UCSD-AML1 (cell line): ENCODE data around the gene SCN4A.
"Not testable (repeated sequence)": the region's sequence is repeated elsewhere in the genome, so short reads cannot be mapped to it uniquely, and the experiment has no call there.

Experiments
- DNase-seq: peaks from one replicate; lab custom pipeline; 2025; ENCODE audit not compliant: unreplicated experiment; lab: John Stamatoyannopoulos, UW

SCN4A gene

DNA sequence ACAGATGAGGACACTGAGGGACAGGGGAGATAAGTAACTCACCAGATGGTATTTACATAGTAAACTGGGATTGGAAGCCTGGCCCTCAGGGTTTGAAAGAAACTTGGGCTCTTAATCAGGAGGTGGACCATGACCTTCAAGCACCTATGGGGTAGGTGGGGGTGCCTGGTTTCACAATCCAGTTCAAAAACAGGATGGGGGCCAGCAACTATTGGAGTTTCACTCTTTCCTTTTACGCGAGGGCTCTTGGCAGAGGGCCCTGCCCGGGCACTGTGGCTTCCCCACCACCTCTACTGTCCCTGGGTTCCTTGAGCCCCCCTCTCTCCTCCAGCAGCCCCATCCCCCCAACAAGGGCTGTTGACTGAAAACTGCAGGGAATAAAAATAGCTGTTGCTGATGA lies 14.1 kb upstream of the SCN4A start:
- DNase-seq: no peak

DNA sequence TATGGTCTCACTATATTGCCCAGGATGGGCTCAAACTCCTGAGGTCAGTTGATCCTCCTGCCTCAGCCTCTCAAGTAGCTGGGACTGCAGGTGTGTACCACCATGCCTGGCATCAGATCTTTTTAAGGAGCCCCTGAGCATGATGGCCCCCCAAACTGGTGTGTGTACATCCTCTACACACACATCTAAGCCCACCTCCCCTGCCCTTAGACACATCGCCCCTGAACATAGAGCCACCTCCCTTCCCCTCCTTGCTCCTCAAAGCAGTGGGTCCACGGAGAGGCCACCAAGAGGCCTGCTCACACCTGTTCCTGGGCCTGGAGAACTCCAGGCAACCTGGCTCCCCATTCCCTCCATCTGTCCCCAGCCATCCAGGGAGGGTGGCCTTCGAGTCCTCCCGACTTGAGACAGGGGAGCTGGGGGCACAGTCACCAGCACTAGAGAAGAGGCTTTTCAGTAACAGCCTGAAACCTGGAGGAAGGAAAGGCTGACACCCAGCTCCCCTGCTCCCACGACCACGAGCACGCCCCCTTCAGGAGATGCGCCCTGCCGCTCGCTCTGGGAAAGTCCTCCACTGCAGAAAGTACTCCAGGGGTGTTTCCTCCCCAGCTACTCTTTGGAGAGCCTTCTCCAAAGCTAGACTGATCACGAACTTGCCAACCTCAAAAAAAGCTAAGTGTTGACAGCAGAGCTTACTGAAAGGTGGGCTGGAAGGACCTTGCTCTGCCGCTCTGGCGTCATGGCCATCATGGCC lies 12.8 kb upstream of the SCN4A start:
- DNase-seq: peak; percentile 69

DNA sequence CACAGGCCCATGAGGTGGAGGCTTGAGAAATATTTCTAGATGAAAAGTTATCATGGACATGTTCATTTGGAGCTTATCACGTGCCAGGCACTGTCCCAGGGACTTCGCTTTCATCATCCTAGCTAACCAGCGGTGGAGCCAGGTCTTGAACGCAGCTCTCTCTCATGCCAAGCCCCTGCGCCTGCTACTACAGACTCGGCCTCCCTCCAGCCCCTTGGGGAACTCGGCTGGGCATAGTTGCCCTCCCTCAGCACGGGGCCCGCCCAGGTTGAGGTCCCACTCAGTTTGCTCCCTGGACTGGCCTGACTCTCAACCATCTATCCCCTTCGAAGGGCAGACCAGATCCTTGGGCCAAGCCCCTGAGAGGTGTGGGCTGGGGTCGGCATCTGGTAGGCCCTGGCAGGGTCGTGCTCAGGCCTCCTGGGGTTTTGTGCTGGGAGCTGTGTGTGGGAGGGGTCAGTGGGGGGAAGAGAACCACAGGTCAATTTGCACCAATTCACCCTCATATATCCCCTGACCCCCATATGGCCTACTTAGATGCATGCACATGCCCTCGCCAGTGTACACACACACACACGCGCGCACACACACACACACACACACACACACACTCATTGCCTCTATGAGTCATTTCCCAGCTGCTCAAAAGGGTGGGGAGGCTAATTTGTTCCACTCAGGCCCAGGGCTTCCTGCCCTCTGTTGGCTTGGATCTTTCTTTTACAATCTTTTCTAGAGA lies 12.1 kb upstream of the SCN4A start:
- DNase-seq: peak; percentile 80

DNA sequence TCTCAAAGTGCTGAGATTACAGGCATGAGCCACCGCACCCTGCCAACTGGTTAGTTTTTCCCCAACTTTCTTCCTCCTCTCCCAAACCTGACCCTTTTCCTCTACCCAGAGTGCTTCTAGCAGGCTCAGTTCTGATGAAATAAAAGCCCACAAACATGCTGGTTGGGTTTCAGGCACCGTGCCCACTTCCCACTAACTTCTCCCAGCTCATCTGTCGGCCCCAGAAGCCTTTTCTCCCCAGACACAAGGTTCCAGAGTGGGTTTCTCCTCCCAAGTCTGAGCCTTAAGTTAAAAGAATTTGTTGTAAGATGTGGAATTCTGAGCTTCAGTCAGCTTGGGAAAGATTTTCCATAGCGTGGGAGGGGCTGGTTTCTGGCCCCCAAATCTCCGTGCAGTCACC lies 11.5 kb upstream of the SCN4A start:
- no peak for DNase-seq

DNA sequence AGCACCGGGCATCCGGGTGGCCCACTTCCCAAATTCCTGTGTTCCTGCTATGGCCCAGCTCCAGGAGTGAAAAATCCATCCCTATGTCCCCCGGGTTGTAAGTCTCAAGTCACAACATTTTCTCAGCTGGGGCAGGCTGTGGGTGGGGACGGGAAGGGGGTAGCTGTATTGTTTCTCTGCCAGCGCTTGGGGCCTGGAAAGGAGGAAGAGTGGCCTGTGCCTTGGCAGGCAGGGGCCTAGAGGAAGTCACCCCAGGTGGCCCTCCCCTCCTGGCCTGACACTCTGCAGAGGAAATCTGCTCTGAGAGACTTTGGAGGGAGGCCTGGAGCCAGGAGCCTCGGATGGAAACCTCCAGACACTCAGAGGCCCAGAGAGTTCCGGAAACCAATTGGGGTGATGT lies 10.6 kb upstream of the SCN4A start:
- DNase-seq: peak; percentile 72

DNA sequence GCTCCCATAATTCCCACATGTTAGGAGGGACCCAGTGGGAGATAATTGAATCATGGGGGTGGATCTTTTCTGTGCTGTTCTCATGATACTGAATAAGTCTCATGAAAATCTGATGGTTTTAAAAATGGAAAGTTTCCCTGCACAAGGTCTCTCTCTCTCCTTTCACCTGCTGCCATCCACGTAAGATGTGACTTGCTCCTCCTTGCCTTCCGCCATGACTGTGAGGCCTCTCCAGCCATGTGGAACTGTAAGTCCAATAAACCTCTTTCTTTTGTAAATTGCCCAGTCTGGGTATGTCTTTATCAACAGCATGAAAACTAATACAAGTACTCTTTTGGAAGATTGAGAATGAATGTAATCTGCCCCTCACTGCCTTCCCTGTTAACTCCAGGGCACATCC lies 9.9 kb upstream of the SCN4A start:
- not testable (repeated sequence) for DNase-seq

DNA sequence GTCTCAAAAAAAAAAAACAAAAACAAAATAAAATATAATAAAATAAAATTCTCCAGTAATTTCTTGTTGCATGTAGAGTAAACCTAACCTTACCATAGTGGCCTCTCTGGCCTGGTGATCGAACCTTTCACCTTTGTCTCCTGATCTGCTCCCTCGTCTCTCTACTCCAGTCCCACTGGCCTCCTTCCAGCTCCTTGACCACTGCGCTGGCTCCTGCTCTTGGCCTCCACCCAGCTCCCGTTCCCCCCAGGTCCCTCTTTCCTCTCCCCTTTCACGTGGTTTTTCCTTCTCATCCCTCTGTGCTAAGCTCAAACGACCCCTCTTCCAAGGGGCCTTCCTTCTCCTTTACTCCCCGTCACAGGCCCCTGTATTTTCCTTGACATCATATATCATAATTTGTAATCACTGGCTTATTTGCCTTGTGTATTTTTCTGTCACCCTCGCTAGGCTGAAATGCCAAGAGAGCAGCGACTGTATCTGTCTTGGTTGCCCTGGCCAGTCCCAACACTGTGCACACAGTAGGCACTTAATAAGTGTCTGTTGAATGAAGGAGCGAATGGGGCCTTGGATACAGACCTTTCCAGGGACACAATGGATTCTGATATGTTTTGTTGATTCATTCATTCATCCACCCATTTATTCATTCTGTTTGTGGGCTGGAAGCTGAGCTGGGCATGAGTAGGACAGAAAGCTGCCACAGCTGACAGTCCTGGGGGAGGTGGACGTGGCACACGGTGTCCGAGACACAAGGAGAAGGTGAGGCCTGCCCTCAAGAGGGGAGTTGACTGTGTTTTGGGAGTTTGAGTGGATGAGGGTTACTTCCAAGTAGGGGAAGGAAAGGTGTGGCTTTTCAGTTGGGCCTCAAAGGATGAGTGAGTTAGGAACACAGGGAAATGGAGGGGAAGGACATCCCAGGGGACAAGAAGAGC lies 5.8 kb upstream of the SCN4A start:
- no peak for DNase-seq

DNA sequence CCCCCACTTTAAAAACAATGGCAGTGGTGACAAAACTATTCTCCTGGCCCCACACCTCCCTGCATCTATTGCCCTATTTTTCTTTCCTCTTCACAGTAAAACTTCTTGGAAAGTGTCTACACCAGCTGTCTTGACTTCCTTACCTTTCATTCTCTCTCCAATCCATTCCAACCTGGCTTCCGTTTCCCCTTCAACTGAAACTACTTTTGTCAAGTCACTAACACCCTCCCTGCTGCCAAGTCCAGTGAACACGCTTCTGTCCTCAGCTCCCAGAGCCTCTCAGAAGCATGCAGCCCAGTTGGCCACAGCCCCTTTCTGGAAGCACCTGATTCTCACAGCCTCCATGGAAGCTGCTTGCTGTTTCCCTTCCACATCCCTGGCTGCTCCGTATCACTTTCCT lies 4.0 kb upstream of the SCN4A start:
- no peak for DNase-seq

DNA sequence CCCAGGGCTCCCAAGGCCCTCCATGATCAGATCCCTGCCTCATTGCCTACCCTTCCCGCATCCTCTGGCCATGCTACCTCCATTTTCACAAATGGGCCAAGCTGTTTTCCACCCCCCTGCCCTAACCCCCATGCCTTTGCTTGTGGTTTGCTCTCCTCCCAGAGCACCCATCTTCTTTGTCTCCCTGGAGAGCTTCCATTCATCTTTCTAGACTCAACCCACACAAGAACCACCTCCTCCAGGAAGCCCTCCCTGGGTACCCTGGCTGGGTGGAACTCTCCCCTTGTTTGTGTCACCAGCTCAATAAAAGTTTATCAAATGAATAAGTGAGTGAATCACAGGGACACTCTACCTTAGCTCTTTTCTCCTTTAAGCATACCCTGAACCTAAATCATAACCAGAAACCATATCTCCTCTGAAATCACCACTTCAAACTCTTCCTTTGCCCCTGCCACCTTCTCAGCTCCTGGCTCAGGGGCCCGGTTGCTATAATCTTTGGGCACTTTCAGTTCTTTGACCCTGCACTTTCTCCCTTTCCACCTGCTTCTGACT lies 2.9 kb upstream of the SCN4A start:
- no peak for DNase-seq

DNA sequence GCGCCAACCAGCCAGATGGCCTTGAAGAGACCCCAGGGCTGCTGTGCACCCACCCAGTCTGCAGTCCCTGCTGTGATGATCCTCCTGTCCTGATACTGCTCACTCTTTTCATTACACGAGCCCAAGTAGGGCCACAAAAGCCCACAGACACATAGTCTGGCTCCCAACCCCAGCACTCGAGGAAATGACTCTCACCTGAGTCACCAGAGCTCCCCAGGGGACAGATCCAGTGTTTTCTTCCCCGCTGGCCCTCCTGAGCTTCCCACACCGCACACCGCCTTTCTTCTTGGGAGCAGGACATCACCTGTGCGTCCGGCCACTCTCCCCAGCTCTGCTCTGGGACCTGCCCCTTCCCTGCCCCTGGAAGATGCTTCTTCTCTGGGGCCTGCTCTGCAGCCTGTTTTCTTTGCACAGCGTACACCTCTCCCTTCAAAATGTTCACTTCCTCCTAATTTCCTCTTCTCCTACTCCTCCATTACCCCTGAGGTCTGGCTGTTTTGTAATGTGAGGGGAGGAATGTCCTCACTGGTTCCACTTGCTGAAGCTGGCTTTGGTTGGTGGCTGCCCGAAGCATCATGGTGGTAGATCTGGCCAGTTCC lies 2.0 kb upstream of the SCN4A start:
- no peak for DNase-seq

DNA sequence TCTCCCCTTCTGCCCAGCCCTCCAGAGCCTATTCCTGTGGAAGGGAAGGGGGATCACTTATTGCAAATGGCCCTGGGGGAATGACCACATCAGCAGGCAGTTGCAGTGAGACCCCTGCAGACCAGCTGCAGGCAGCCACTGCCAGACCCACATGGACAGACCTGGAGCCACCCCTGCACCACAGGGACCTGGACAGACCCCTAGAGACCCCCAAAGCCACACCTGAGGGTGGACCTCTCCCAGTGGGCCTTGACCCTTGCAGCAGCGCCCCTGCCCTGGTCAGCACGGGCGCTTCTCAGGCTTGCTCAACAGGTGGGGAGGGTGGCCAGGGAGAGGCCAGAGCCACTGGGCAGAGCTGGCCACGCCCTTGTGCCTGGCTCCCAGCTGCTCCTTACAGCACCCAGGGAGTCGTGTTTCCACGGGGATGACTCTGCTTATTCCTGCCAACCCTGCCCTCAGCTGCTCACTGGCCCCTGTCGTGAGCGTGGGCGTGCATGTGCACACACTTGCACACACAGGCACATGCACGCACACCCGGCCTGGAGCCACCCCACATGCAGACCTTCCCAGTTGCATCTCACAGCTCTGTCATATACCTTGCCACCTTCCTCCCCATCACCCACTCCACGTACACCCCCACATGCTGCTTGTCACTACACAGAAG lies 1.3 kb upstream of the SCN4A start:
- no peak for DNase-seq

DNA sequence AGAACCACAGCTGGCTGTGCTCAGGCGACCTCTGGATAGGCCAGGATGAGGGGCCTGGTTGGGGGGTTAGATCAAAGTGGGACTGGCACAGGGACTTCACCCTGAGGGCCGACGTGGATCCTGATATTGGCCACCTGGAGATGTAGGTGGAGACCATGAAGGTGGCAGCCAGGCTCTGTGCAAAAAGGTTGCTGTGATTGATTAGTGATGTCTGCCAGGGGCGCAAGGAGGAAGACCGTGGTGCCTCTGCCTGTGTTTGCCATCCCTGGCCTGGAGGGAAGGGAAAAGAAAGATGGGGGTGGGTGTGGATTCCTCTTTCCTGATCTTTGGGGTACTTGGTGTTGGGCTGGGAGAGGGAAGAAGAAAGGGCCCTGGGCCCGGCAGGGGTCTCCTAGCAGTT lies 529 bp upstream of the SCN4A start:
- DNase-seq: no peak

DNA sequence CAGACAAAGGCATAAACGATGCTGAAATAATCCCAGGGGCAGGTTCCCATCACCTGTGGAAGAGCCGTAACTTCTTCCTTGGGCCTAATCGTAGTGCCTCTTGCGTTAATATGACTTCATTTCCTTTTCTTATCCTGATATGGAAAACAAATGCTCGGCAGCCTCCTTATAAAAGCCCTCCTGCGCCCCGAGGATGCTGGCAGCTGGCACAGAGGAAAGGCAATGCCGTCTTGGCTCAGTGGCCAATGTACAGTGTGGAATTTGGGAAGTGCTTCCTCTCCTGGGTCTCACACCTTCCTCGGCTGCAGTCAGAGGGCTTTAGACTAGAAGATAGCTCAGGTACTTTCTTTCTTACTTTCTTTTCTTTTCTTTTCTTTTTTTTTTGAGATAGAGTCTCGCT lies 3.4 kb downstream of the SCN4A start:
- DNase-seq: no peak

DNA sequence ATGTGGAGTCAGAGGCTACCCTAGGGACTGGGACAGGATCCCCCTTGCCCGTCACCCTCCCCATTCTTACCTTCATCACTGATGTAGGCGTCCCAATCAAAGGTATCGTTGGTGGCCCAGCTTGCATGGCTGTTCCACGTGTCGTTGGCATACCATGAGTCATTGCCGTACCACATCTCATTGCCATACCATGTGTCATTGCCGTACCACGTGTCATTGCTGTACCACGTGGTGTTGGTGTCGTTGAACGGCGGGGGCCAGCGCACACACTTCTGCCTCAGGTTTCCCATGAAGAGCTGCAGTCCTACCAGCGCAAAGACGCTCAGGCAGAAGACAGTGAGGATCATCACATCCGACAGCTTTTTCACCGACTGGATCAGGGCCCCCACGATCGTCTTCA lies 4.8 kb downstream of the SCN4A start:
- DNase-seq: no peak

DNA sequence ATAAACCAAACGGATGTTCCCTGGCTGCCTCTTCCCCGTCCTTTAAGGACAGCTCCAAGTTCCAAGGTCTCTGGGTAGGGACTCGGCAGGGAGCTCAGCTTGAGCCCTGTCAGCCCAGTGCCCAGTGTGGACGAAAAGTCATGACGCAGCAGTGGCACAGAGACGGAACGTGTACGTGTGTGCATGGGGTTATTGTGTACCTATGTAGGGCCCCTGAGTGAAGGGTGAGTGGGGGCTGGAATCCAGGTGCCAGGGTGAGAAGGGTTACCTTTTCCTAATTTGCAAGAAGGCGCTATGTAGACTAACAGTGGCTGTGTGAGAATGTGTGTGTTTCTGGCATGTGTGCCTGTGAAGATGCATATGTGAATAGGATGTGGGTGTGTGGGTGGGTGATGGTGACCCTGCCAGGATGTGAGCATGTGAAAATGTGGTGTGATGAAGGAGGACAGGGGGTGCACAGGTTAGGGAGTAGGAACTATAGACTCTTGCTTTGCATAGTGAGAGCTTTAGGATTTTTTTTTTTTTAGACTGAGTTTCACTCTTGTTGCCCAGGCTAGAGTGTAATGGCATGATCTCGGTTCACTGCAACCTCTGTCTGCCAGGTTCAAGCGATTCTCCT lies 6.0 kb downstream of the SCN4A start:
- DNase-seq: no peak

DNA sequence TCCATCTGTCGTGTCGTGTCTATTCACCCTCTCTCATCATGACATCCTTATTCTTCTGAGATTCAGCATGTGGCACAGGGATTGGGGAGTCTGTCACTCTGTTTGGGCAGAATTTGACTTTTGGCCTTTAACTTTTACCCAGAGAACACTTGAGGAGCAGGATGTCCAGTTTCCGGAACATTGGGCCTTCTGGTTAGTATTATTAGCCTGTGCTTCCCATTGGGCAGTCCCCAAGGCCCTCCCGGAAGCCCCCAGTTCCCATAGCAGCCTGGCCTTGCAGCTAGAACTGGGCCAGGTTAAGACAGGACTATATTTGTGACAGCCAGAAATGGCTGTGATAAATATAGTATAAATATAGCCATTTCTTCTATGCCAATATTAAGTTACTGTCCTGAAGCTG lies 9.6 kb downstream of the SCN4A start:
- DNase-seq: no peak

DNA sequence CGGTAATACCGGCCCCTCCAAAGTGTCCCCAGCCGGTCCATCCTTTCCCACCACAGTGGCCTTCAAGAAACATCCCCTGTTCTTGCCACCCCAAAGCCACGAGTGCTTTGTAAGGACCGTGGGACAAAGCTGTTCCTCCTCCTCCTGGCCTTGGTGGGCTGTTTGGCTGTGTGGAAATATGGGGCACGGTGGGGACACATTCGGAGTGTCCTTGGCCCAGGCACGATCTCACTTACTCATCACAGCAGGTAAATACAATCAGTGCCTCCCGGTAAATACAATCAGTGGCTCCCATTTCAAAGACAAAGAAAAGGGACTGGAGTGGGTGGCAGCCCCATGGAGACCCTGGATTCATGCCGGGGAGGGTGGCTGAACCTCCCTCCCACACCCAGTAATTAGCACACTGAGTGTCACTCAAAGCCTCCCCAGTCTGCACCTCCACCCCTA lies 10.4 kb downstream of the SCN4A start:
- DNase-seq: no peak

DNA sequence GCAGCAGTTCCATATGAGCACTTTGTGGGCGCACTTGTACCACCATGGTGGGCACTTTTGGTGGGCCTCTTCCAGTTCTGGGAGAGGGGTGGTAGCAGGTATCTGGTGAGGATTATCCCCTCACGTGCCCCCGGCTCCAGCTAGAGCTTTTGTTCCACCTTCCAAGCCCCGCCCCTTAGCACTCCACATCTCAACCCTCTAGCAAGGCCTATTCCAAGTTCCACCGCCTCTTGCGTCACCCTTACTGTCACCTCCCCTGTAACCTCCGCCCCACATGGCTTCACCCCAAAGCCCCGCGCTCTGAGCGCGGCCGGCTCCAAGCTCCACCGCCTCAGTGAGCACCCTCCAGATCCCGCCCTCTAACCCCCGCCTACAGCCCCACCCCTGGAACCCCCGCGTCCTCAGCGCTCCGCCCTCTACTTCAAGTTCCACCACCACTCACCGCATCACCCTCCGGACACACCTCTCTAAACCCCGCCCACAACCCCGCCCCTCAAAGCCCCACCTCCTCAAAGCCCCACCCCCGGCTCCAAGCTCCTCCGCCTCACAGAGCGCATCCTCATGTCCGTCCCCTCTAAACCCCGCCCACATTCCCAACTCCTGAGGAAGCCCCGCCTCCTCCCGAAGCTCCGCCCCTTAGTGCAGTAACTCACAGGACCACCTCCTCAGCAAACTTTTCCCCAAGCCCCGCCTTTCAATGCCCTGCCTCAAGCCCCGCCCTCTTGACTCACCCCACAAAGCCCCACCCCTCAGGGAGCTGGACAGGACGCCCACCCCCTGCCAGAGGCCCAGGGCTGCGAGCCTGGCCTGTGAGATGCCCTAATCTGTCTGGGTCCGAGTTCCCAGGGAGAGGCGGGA lies 11.1 kb downstream of the SCN4A start:
- DNase-seq: no peak

DNA sequence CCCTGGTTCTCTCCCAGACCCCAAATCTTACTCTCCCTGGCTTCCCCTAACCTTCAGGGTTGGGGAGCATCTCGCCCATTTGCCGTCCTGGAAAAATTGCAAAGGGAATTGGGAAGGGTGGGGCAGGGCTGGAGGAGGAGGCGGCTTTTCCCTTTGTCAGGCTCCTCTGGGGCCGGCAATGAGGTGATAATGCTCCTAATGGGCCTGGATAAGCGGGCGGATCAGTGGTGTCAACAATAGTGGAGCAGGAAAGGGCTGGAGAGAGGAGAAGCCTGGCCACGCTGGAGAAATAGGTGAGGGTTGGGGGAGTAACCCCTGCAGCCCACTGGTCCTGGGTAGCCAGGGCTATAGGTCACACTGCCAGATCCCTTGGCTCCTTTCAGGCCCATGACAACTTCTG lies 12.3 kb downstream of the SCN4A start:
- no peak for DNase-seq
